Breast epithelium (tissue), 3 donors: Measurements from ENCODE around the gene USP46.

Experiments used
- POLR2A ChIP-seq: fragments of 450-650 bp; IDR thresholded peaks from one replicate; pipeline ENCODE4 v1.6.1; 2016; ENCODE audit warnings: antibody characterized with exemption, mild to moderate bottlenecking, moderate library complexity
- POLR2AphosphoS5 ChIP-seq, 3 donors: sonication (generic); formaldehyde crosslinking; IDR thresholded peaks; one replicate each; pipeline ENCODE4 v1.6.1; 2017; ENCODE audit warnings: antibody characterized with exemption in 3 of 3
- TF ChIP-seq, protein P1 (sequence below), 3 donors: fragments of 450-650 bp; IDR thresholded peaks; one replicate each; pipeline ENCODE4 v1.5.1; 2016 to 2017; ENCODE audit warnings: antibody characterized with exemption in 3 of 3, mild to moderate bottlenecking in 3 of 3, moderate library complexity in 3 of 3

DNA sequence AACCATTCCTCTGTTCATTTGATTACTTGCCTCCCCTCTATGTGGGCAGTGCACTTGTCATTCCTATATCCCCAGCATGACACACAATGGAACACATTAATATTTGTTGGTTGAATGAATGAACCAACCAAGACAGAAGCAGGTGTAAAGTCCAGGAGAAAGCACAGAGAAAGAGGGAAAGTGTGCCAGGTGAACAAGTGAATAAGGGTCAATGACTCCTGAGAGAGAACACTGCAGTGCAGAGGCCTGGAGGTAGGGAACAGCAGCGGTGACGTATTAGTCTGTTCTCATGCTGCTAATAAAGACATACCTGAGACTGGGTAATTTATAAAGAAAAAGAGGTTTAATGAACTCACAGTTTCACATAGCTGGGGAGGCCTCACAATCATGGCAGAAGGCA lies 53.1 kb downstream of the USP46 start:
- TF ChIP-seq, protein P1, sequence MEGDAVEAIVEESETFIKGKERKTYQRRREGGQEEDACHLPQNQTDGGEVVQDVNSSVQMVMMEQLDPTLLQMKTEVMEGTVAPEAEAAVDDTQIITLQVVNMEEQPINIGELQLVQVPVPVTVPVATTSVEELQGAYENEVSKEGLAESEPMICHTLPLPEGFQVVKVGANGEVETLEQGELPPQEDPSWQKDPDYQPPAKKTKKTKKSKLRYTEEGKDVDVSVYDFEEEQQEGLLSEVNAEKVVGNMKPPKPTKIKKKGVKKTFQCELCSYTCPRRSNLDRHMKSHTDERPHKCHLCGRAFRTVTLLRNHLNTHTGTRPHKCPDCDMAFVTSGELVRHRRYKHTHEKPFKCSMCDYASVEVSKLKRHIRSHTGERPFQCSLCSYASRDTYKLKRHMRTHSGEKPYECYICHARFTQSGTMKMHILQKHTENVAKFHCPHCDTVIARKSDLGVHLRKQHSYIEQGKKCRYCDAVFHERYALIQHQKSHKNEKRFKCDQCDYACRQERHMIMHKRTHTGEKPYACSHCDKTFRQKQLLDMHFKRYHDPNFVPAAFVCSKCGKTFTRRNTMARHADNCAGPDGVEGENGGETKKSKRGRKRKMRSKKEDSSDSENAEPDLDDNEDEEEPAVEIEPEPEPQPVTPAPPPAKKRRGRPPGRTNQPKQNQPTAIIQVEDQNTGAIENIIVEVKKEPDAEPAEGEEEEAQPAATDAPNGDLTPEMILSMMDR (IDR thresholded peaks at IDR 0.05): no peak
- TF ChIP-seq POLR2AphosphoS5 (IDR thresholded peaks at IDR 0.05): no peak
- no peak for TF ChIP-seq POLR2A
